ENCODE measurements around the gene SAT2. TPM values are rescaled to one million over a fixed set of nuclear protein-coding genes. Genes with fewer than 3 reads are reported as not detected.

Gene SAT2
- 55.3 and 67.3 TPM in 2 replicates for total RNA-seq

GRCh38 chr17:7627250-7628121, at the start of gene SAT2:
Gene SAT2 (minus strand): TSS chr17:7627821. CDS start chr17:7627635, 186 bp downstream.

GRCh38 chr17:7650509-7651096, 23.0 kb upstream of the SAT2 start, which contains the start of gene ATP1B2:
Gene ATP1B2 (plus strand): TSS chr17:7650926. CDS start chr17:7651519, 593 bp downstream.

DNA sequence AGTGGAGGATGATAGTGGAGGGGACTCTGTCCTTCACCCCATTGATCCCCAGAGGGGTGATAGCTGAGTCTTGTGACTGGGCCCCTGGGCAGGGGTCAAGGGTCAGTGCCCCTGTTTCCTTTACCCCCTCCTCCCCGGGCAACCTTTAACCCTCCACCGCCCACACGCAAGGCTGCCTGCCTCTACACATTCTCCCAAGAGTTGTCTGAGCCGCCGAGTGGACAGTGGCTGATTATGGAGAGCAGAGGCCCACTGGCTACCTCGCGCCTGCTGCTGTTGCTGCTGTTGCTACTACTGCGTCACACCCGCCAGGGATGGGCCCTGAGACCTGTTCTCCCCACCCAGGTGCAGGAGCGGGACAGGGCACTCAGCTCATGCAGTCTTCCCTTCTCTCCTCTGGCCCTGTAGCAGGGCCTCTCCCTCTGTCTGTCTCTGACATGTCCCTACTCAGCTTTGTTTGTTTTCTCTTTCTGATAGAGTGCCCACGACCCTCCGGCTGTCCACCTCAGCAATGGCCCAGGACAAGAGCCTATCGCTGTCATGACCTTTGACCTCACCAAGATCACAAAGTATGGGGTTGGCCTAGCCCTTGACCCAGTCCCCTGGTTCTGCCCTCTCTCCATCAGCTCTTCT, 2.4 kb upstream of the SAT2 start, which contains the start of gene SHBG:
TSS of gene SHBG (plus strand) at position 197 of the 633 bp plus-strand sequence. CDS start at position 235, 38 bp downstream.

DNA sequence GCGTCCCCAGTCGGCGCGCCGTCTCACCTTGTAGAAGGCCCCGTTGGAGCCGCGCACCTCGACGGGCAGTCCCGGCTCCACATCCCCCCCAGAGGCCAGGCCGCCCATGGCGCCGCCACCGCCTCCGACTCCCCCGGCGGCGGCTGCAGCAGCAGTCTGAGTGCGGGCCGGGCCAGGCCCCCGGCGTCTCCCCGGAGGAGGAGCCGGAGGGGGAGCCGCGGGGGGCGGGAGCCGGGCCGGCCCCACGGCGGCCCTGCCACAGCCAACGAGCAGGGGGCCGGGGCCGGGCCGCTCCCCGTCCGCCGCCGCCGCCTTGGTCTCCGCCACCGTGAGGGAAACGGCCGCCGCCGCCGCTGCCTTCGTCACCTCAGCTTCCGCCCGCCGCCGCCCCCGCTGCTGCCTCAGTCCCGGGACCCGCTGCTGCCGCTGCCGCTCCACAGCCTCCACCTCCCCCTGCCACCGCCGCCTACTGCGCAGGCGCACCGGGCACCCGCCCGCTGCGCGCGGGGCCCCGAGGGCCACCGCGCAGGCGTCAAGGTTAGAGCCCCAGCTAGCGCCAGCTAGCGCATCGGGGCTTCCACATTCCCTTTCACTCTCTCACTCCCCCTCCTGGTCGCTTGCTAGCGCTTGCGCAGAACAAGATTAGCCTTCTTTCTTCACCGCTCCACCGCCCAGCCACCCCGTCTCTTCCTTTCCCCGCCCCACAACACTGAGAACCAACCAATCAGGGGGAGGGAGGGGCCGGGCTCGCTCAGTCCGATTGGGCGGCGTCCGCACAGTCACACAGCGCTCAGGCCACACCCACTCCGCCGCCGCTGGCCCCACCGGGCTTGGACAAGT, 13.0 kb downstream of the SAT2 start, which contains the start of gene FXR2:
TSS of gene FXR2 (minus strand) at position 473 of the 840 bp plus-strand sequence. CDS start at position 108, 365 bp downstream.

DNA sequence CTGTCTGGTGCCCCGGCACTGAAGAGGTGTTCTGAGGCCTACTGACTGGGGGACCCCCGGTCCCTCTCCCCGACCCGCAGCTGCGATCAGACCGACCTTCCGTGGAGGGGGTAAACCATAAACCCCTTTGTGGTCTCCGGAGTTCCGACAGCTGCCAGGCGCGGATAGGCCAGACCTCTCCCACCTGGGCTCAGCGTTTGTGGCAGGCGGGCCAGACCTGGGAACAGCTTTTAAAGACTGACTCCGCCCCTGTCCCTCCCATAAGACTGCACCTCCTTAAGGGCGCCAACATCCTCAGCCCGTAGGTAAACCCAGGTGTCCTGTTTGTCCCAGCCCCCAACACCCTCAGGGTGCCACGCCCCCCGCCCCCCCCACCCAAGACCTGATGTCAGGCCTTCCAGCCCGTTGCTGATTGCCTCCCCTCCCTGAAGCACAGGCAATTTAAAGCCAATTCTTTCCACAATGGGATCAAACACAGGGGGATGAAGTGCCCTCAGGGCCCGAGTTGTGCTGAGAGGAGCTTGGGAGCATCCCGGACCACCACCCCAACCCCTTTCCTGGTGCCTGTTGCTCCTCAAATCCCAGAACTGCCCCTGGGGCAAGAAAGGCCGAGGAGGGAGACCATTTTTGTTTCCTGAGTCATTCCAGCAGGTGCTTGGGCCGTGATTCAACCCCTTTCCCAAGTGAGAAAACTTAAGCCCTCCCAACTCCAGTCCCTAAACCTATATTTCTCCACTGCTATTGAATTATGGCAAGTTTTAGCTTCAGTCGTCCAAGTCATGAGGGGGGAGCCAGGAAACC, 37.5 kb downstream of the SAT2 start, which contains the start of gene SOX15:
TSS of gene SOX15 (minus strand) at position 204 of the 801 bp plus-strand sequence. CDS start 418 bp downstream, outside the sequence.

GRCh38 chr17:7583253-7584109, 44.1 kb downstream of the SAT2 start, which contains the start of gene MPDU1:
Gene MPDU1 (plus strand): TSS chr17:7583852. CDS start chr17:7583863, 11 bp downstream.

DNA sequence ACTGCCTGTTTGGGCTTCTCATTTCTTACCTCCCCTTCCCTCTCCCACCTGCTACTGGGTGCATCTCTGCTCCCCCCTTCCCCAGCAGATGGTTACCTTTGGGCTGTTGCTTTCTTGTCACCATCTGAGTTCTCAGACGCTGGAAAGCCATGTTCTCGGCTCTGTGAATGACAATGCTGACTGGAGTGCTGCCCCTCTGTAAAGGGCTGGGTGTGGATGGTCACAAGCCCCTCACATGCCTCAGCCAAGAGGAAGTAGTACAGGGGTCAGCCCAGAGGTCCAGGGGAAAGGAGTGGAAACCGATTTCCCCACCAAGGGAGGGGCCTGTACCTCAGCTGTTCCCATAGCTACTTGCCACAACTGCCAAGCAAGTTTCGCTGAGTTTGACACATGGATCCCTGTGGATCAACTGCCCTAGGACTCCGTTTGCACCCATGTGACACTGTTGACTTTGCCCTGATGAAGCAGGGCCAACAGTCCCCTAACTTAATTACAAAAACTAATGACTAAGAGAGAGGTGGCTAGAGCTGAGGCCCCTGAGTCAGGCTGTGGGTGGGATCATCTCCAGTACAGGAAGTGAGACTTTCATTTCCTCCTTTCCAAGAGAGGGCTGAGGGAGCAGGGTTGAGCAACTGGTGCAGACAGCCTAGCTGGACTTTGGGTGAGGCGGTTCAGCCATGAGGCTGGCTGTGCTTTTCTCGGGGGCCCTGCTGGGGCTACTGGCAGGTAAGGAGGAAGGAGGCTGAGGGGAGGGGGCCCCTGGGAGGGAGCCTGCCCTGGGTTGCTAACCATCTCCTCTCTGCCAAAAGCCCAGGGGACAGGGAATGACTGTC, 48.4 kb downstream of the SAT2 start, which contains the start of gene CD68:
TSS of gene CD68 (plus strand) at position 638 of the 833 bp plus-strand sequence. CDS start at position 678, 40 bp downstream.

Other genes with a start within 250 kb of the SAT2 start
- 0.09 and 0.32 TPM in 2 replicates for gene TNK1, start 246.7 kb downstream of the SAT2 start, total RNA-seq
- 15.5 and 15.9 TPM in 2 replicates for gene PLSCR3, start 233.3 kb downstream of the SAT2 start, total RNA-seq
- 70.3 and 140 TPM in 2 replicates for gene TMEM256, start 223.7 kb downstream of the SAT2 start, total RNA-seq
- gene NLGN2, start 220.0 kb downstream of the SAT2 start, total RNA-seq, result 6.8 and 7.1 TPM in 2 replicates
- gene SPEM1, start 207.5 kb downstream of the SAT2 start, total RNA-seq, result 0.16 TPM in 1 of 2 replicates, not detected in the other
- gene SPEM2, start 202.2 kb downstream of the SAT2 start, total RNA-seq, result not detected in 2 replicates
- gene SPEM3, start 199.0 kb downstream of the SAT2 start, total RNA-seq, result not detected in 2 replicates
- gene TMEM102, start 192.4 kb downstream of the SAT2 start, total RNA-seq, result 0.60 and 2.4 TPM in 2 replicates
- 1.0 and 1.1 TPM in 2 replicates for gene FGF11, start 188.3 kb downstream of the SAT2 start, total RNA-seq
- gene CHRNB1, start 182.8 kb downstream of the SAT2 start, total RNA-seq, result 8.8 and 10.1 TPM in 2 replicates
- 12.5 and 16.4 TPM in 2 replicates for gene ZBTB4, start 148.2 kb downstream of the SAT2 start, total RNA-seq
- not detected in 2 replicates for gene SLC35G6, start 146.4 kb downstream of the SAT2 start, total RNA-seq
- gene POLR2A, start 143.5 kb downstream of the SAT2 start, total RNA-seq, result 107 and 113 TPM in 2 replicates
- 7.3 and 9.1 TPM in 2 replicates for gene TNFSF12, start 78.8 kb downstream of the SAT2 start, total RNA-seq
- 0.34 and 1.7 TPM in 2 replicates for gene TNFSF13, start 69.1 kb downstream of the SAT2 start, total RNA-seq
- gene SENP3, start 65.9 kb downstream of the SAT2 start, total RNA-seq, result 51.1 and 54.5 TPM in 2 replicates
- gene CD68, start 48.2 kb downstream of the SAT2 start, total RNA-seq, result 21.0 and 27.6 TPM in 2 replicates
- 36.7 and 48.5 TPM in 2 replicates for gene MPDU1, start 44.0 kb downstream of the SAT2 start, total RNA-seq
- 0.17 and 0.32 TPM in 2 replicates for gene SOX15, start 37.7 kb downstream of the SAT2 start, total RNA-seq
- gene FXR2, start 12.9 kb downstream of the SAT2 start, total RNA-seq, result 31.5 and 35.0 TPM in 2 replicates
- 0.26 and 0.47 TPM in 2 replicates for gene SHBG, start 2.3 kb upstream of the SAT2 start, total RNA-seq
- gene ATP1B2, start 23.1 kb upstream of the SAT2 start, total RNA-seq, result not detected in 2 replicates
- 13.1 and 13.7 TPM in 2 replicates for gene TP53, start 59.7 kb upstream of the SAT2 start, total RNA-seq
- 2.7 and 4.6 TPM in 2 replicates for gene WRAP53, start 60.7 kb upstream of the SAT2 start, total RNA-seq
- gene EFNB3, start 77.4 kb upstream of the SAT2 start, total RNA-seq, result 0.86 and 0.95 TPM in 2 replicates
- gene DNAH2, start 89.9 kb upstream of the SAT2 start, total RNA-seq, result under 0.01 and 0.16 TPM in 2 replicates
- gene KDM6B, start 206.4 kb upstream of the SAT2 start, total RNA-seq, result 5.2 and 7.7 TPM in 2 replicates
- gene TMEM88, start 227.2 kb upstream of the SAT2 start, total RNA-seq, result 0.16 and 0.26 TPM in 2 replicates
- 84.8 and 149 TPM in 2 replicates for gene NAA38, start 229.7 kb upstream of the SAT2 start, total RNA-seq
- 7.1 and 11.7 TPM in 2 replicates for gene CYB5D1, start 230.2 kb upstream of the SAT2 start, total RNA-seq

All from bronchial smooth muscle cell (primary cell).